Measurements from ENCODE around the gene EPHB6.

Gene EPHB6

DNA sequence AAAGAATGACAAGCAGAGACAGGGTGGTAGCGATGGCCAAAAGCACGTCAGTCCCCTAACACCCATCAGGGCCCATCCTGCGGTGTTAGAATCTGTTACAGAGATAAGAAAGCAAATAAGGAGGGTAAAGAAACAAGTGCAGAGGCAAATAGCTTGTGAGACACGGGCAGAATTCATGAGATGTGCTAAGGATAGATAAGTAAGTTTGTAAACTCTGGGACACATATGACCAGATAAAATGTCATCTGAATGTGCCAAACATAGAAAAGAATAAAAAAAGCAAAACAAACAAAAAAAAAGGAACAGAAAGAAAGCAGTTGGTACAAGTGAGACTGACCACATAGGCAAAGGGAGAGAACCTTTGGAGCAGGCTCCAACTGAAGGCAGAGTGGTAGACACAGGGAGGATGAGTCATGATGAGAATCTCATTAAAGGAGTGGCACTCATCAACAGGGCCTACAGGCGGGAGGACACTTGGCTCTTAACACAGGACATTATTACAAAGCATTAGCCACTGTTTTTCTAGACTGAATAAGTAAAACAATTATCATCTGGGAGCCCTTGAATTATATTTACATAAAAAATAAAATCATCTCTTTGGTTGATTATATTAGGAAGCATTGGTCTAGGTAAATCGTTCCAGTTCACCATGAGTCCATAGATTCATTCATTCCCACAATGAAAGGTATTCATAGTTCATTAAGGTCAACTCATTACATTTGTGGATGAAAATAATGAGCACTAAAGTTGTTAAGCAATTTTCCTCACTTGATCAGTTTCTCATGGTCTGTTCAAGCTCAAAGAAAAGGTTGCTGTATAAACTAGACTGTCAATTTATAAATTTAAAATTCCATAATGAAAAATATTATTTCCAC is 21.5 kb upstream of the EPHB6 start:
- TF ChIP-seq POLR2AphosphoS5 (IDR thresholded peaks at IDR 0.05; ENCODE audit: low read depth, low read length) (no peak), SPI1 (IDR thresholded peaks at IDR 0.05; ENCODE audit: low read depth, low read length) (peak; percentile 60)
- DNase-seq (ENCODE audit: insufficient read length, low spot score): no peak
- FAIRE-seq: no peak

- DNase-seq (ENCODE audit: insufficient read length, low spot score): no peak
- no peak for TF ChIP-seq TAF1 (IDR thresholded peaks at IDR 0.05; ENCODE audit: low read depth, low read length)
- no peak for TF ChIP-seq POU2F2 (IDR thresholded peaks at IDR 0.05; ENCODE audit: low read depth, low read length)
- no peak for FAIRE-seq
Observed at GRCh38 chr7:142835487-142835886, 19.4 kb upstream of the EPHB6 start.

GRCh38 chr7:142836426-142836825 is 18.4 kb upstream of the EPHB6 start:
- DNase-seq (ENCODE audit: insufficient read length, low spot score): no peak
- no peak for TF ChIP-seq PAX5 (IDR thresholded peaks at IDR 0.05; ENCODE audit: insufficient read depth, low read length, severe bottlenecking)
- FAIRE-seq: no peak

DNA sequence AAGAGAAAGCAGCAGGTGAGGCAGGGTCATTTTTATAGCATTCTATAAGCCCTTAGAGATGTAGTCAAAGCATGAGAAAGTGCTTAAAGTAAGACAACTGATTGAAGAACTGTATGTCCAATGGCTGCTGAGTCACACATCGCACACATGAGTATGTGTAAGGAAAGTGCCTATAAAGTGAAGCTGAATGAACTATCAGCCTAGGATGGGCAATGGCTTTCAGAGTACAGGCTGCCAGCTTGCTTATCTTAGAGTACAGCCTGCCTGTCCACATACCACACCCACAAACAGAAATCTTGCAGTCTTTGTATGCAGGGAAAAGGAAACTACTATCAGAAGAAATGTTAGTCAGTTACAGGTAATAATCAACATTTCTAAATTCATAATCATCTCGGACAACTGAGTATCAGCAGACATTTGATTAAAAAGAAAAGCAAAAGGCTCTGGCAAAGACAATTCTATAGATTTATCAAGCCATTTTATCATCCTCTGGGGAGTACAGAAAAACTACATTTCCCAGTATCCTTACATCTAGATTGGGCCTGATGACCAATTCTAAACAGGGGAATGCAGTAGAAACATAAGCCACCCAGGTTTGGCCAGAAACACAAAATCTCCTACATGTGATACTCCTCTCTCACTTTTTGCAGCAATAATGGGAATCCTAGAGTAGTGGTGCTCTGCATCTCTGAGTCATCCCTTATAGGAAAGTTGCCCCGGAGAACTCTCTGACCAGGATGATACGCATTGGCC is 16.2 kb upstream of the EPHB6 start:
- DNase-seq (ENCODE audit: insufficient read length, low spot score): no peak
- TF ChIP-seq SPI1 (IDR thresholded peaks at IDR 0.05; ENCODE audit: low read depth, low read length): no peak
- FAIRE-seq: peak; percentile 54

- no peak for FAIRE-seq
Observed at GRCh38 chr7:142842251-142842766, 12.6 kb upstream of the EPHB6 start.

DNA sequence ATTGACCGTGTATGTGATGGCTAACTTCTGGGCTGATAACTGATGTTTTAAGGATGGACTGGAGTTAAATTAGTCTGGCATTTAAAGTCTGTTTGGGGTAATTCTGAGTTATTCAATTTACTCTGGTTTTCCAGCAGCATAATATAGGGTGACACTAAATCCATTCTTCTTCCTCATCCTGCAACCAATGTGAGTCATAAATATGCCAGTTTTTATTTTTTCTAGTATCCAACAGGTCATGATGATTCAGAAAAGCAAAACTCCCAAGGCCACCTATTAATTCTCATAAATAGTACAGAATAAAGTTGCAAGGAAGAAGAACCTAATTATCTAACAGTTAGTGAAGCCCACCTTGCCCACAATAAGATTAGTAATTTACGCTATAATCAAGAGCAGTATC is 7.5 kb upstream of the EPHB6 start:
- TF ChIP-seq SPI1 (IDR thresholded peaks at IDR 0.05; ENCODE audit: low read depth, low read length) (no peak), TAF1 (IDR thresholded peaks at IDR 0.05; ENCODE audit: low read depth, low read length) (no peak), PAX5 (IDR thresholded peaks at IDR 0.05; ENCODE audit: insufficient read depth, low read length, severe bottlenecking) (no peak), POLR2AphosphoS5 (IDR thresholded peaks at IDR 0.05; ENCODE audit: low read depth, low read length) (no peak), POU2F2 (IDR thresholded peaks at IDR 0.05; ENCODE audit: low read depth, low read length) (no peak), POLR2A (IDR thresholded peaks at IDR 0.05; ENCODE audit: low read depth, low read length) (no peak)
- FAIRE-seq (no peak), DNase-seq (ENCODE audit: insufficient read length, low spot score) (no peak)

More at GRCh38 chr7:142842251-142842766, 12.6 kb upstream of the EPHB6 start:
- TF ChIP-seq POLR2A (IDR thresholded peaks at IDR 0.05; ENCODE audit: low read depth, low read length): no peak
- no peak for TF ChIP-seq PAX5 (IDR thresholded peaks at IDR 0.05; ENCODE audit: insufficient read depth, low read length, severe bottlenecking)
- no peak for TF ChIP-seq POU2F2 (IDR thresholded peaks at IDR 0.05; ENCODE audit: low read depth, low read length)
- no peak for TF ChIP-seq SPI1 (IDR thresholded peaks at IDR 0.05; ENCODE audit: low read depth, low read length)
- TF ChIP-seq TAF1 (IDR thresholded peaks at IDR 0.05; ENCODE audit: low read depth, low read length): no peak
- no peak for TF ChIP-seq POLR2AphosphoS5 (IDR thresholded peaks at IDR 0.05; ENCODE audit: low read depth, low read length)
- no peak for DNase-seq (ENCODE audit: insufficient read length, low spot score)

- FAIRE-seq (peak; percentile 65), DNase-seq (ENCODE audit: insufficient read length, low spot score) (no peak)
- TF ChIP-seq SPI1 (IDR thresholded peaks at IDR 0.05; ENCODE audit: low read depth, low read length): no peak
- no peak for TF ChIP-seq TAF1 (IDR thresholded peaks at IDR 0.05; ENCODE audit: low read depth, low read length)
- TF ChIP-seq POU2F2 (IDR thresholded peaks at IDR 0.05; ENCODE audit: low read depth, low read length): no peak
Observed at GRCh38 chr7:142851269-142851668, 3.6 kb upstream of the EPHB6 start.

- no peak for FAIRE-seq
- DNase-seq (ENCODE audit: insufficient read length, low spot score): no peak
- TF ChIP-seq PAX5 (IDR thresholded peaks at IDR 0.05; ENCODE audit: insufficient read depth, low read length, severe bottlenecking): no peak
- TF ChIP-seq POU2F2 (IDR thresholded peaks at IDR 0.05; ENCODE audit: low read depth, low read length): no peak
- no peak for TF ChIP-seq POLR2A (IDR thresholded peaks at IDR 0.05; ENCODE audit: low read depth, low read length)
- TF ChIP-seq SPI1 (IDR thresholded peaks at IDR 0.05; ENCODE audit: low read depth, low read length): no peak
- no peak for TF ChIP-seq POLR2AphosphoS5 (IDR thresholded peaks at IDR 0.05; ENCODE audit: low read depth, low read length)
- TF ChIP-seq TAF1 (IDR thresholded peaks at IDR 0.05; ENCODE audit: low read depth, low read length): no peak
Observed at GRCh38 chr7:142851919-142852318, 3.0 kb upstream of the EPHB6 start.

DNA sequence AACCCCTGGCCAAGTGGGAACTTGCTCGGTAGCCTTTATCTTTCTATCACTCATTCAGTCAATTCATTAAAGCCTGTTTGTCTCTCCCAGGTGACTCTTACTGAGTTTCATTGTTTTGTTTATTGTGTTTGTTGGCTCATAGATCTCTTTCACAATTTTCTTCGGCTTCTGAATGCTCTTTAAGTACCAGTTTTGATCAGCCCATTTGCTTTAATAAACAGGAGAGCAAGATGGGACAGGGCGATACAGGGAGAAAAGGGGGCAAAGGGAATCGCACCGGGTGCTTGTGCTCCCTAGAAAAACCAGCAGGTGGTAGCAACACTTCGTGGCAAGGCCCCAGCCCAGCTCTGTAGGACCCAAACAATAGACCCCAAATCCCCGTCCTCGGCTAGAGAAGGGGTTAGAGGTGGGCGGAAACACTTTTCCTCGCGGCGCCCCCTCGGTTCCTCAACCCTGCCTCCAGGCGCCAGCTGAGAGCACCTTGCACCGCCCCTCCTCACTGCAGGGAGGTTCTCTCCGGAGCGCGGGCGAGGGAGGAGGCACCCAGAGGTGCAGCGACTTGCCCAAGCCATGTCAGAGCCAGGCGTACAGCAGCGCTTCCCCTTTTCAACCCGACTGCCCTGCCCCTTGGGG is 1.0 kb upstream of the EPHB6 start:
- DNase-seq (ENCODE audit: insufficient read length, low spot score) (peak; percentile 77), FAIRE-seq (peak; percentile 85)
- no peak for TF ChIP-seq POU2F2 (IDR thresholded peaks at IDR 0.05; ENCODE audit: low read depth, low read length)
- TF ChIP-seq SPI1 (IDR thresholded peaks at IDR 0.05; ENCODE audit: low read depth, low read length): peak; percentile 89

- FAIRE-seq (no peak), DNase-seq (ENCODE audit: insufficient read length, low spot score) (no peak)
- TF ChIP-seq SPI1 (IDR thresholded peaks at IDR 0.05; ENCODE audit: low read depth, low read length): no peak
- no peak for TF ChIP-seq POLR2A (IDR thresholded peaks at IDR 0.05; ENCODE audit: low read depth, low read length)
- no peak for TF ChIP-seq POU2F2 (IDR thresholded peaks at IDR 0.05; ENCODE audit: low read depth, low read length)
- no peak for TF ChIP-seq PAX5 (IDR thresholded peaks at IDR 0.05; ENCODE audit: insufficient read depth, low read length, severe bottlenecking)
- TF ChIP-seq TAF1 (IDR thresholded peaks at IDR 0.05; ENCODE audit: low read depth, low read length): no peak
- TF ChIP-seq POLR2AphosphoS5 (IDR thresholded peaks at IDR 0.05; ENCODE audit: low read depth, low read length): no peak
Observed at GRCh38 chr7:142855114-142855743, 353 bp downstream of the EPHB6 start.

Measured in GM12891 (cell line).